Mesendoderm (in vitro differentiated cells): ENCODE measurements around the gene EME1.
A peak's percentile ranks its signal among the peaks of the same experiment; 100 is the strongest.
"Not testable (repeated sequence)": the region's sequence is repeated elsewhere in the genome, so short reads cannot be mapped to it uniquely, and the experiment has no call there.

Experiments used
- DNase-seq: peaks from one replicate; pipeline ENCODE4 v3.0.0; 2013
- H2AK5ac ChIP-seq: 2 replicates; pipeline ENCODE4 v1.6.1; 2013; ENCODE audit warnings: low read length, inconsistent platforms
- H2BK120ac ChIP-seq: 2 replicates; pipeline ENCODE4 v1.6.1; 2013; ENCODE audit warnings: low read depth, mild to moderate bottlenecking, low read length, moderate library complexity, mixed read lengths
- H2BK15ac ChIP-seq: replicated peaks from 2 replicates; pipeline ENCODE4 v1.6.1; 2013; ENCODE audit warnings: low read depth, mild to moderate bottlenecking, moderate library complexity
- H2BK5ac ChIP-seq: 2 replicates; pipeline ENCODE4 v1.6.1; 2013; ENCODE audit warnings: low read length, inconsistent platforms
- H3K18ac ChIP-seq: 2 replicates; pipeline ENCODE4 v1.6.1; 2013; ENCODE audit warnings: mild to moderate bottlenecking, low read length, mixed read lengths
- H3K23ac ChIP-seq: one replicate; pipeline ENCODE4 v1.6.1; 2013; ENCODE audit warnings: low read length
- H3K27ac ChIP-seq: 2 replicates; pipeline ENCODE4 v1.5.1; 2013; ENCODE audit warnings: low read depth, mild to moderate bottlenecking, inconsistent platforms, low read length, moderate library complexity
- H3K27me3 ChIP-seq: 2 replicates; pipeline ENCODE4 v1.6.1; 2013; ENCODE audit warnings: low read length, control low read depth, mild to moderate bottlenecking, inconsistent platforms; ENCODE audit not compliant: insufficient read depth, poor library complexity
- H3K36me3 ChIP-seq: 2 replicates; pipeline ENCODE4 v1.6.1; 2013; ENCODE audit warnings: low read length, inconsistent platforms; ENCODE audit not compliant: control insufficient read depth, insufficient read depth
- H3K4ac ChIP-seq: one replicate; pipeline ENCODE4 v1.6.1; 2013; ENCODE audit warnings: low read depth, mild to moderate bottlenecking, low read length, moderate library complexity
- H3K4me1 ChIP-seq: 2 replicates; pipeline ENCODE4 v1.6.1; 2013; ENCODE audit warnings: low read depth, low read length, inconsistent platforms; ENCODE audit not compliant: control insufficient read depth
- H3K4me2 ChIP-seq: 2 replicates; pipeline ENCODE4 v1.6.1; 2013; ENCODE audit warnings: low read length
- H3K4me3 ChIP-seq: 2 replicates; pipeline ENCODE4 v1.5.1; 2013; ENCODE audit warnings: mild to moderate bottlenecking, low read length
- H3K56ac ChIP-seq: one replicate; pipeline ENCODE4 v1.6.1; 2013; ENCODE audit warnings: low read length
- H3K79me1 ChIP-seq: 2 replicates; pipeline ENCODE4 v1.6.1; 2013; ENCODE audit warnings: low read length, inconsistent platforms
- H3K79me2 ChIP-seq: 2 replicates; pipeline ENCODE4 v1.6.1; 2013; ENCODE audit warnings: mild to moderate bottlenecking, low read length; ENCODE audit not compliant: control insufficient read depth, insufficient read depth
- H3K9ac ChIP-seq: 2 replicates; pipeline ENCODE4 v1.6.1; 2013; ENCODE audit warnings: low read length, inconsistent platforms
- H4K5ac ChIP-seq: one replicate; pipeline ENCODE4 v1.6.1; 2013; ENCODE audit warnings: low read length
- H4K8ac ChIP-seq: one replicate; pipeline ENCODE4 v1.6.1; 2013; ENCODE audit warnings: low read depth, mild to moderate bottlenecking, control low read depth, low read length, moderate library complexity
- WGBS: extraction: QIAGEN DNeasy Blood & Tissue Kit; methylation state at CpG from one replicate; pipeline ENCODE4 v1.1.7; 2013; ENCODE audit warnings: low lambda C conversion rate, missing lambda C conversion rate; ENCODE audit not compliant: insufficient coverage; ENCODE audit errors: extremely low coverage; 5-methylcytosine and 5-hydroxymethylcytosine counted together

Gene EME1

DNA sequence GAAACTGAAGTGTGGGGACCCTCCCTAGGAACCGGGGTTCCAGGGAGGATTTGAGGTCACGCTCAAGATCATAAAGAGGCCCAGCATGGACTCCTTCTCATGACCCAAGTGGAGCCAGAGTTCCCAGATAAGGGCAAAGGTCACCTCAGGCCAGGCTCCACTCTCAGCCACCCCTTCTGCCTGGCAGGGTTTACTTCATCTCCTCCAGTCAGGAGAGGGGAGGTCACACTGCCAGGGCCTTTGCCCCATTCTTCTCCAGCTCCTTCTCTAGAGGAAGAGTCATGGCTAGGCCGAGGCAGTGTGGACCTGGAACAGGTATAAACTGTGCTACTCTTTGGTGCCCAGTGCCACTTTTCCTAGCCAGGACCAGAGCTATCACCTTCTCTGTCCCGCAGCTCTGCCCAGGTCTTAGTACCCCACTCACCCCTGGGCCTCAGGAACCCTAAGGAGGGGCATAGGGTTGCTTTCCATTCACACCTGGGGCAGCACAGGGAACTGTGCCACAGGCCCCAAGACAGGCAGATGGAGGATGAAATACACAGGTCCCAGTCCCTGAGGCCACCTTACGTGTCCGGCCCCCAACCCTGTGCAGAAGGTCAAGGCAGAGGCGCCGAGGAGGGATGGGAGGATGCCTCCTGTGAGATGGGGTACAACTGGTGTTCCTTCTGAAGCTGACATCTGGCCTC is 52.1 kb downstream of the EME1 start:
- no peaks in the 10 kb centered on the region for H3K79me2 ChIP-seq
- peak overlapping the region; percentile 63 for H2BK5ac ChIP-seq
- H3K79me1 ChIP-seq, result no peaks in the 10 kb centered on the region
- peak overlapping the region; percentile 71 for H2AK5ac ChIP-seq
- H3K4me3 ChIP-seq, result no peak overlapping the region
- no peaks in the 10 kb centered on the region for H3K36me3 ChIP-seq
- no peak overlapping the region for H2BK15ac ChIP-seq
- H3K27ac ChIP-seq, result no peak overlapping the region
- H2BK120ac ChIP-seq, result no peak overlapping the region
- peak overlapping the region; percentile 87 for H3K56ac ChIP-seq
- H3K18ac ChIP-seq, result no peak overlapping the region
- no CpG with 5 or more reads among the region's 8 CpGs for WGBS
- peak overlapping the region; percentile 79 for H3K9ac ChIP-seq
- H3K4me2 ChIP-seq, result peak overlapping the region; percentile 60
- H3K4ac ChIP-seq, result no peak overlapping the region
- no peak for DNase-seq
- peak overlapping the region; percentile 56 for H3K23ac ChIP-seq
- no peak overlapping the region for H4K5ac ChIP-seq
- H3K27me3 ChIP-seq, result no peaks in the 10 kb centered on the region
- peaks cover 12% of the 10 kb centered on the region for H3K4me1 ChIP-seq
- no peak overlapping the region for H4K8ac ChIP-seq

DNA sequence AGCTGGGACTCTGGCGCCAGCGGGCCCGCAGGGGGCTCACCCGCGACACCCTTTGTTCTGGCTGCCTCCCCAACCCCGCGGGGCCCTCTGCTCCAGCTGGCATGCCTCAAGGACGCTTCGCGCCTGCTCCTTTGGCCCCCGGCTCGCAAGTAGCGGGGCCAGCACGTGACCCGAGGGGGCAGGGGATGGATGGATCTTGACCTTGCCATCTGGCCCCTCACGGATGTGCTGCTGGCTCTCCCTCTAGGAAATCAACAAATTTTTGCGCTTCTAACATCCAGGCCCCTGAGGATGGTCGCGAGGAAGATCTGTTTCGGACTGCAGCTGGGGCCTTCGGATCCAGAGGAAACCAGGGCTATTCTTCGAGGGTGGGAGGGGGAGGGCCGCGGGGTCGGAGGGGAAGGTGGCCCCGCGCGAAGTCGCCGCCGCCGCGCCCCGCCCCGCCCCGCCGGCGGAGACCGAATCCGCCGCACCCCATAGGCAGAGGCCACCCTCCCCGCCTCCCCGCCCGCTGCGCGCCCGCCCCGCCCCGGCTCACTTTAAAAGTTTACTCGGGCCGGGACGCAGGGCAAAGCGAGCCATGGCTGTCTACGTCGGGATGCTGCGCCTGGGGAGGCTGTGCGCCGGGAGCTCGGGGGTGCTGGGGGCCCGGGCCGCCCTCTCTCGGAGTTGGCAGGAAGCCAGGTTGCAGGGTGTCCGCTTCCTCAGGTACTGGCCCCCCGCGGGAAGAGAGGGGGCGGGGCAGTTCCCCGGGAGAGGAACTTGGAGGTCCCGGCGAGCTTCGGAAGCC is 52.8 kb downstream of the EME1 start, which contains the start of gene ACSF2:
Gene ACSF2, plus strand, starts transcription at position 537 of the 790 bp plus-strand sequence. Its CDS starts 44 bp downstream, at position 581.
- peak; percentile 52 for DNase-seq
- peaks cover 12% of the 10 kb centered on the region for H3K4me1 ChIP-seq
- no peak within 1 kb of the TSS for H4K8ac ChIP-seq
- no peak within 1 kb of the TSS for H4K5ac ChIP-seq
- H3K36me3 ChIP-seq, result no peaks in the 10 kb centered on the region
- H3K56ac ChIP-seq, result peak within 1 kb of the TSS; percentile 95
- peak within 1 kb of the TSS; percentile 97 for H3K18ac ChIP-seq
- H3K79me1 ChIP-seq, result no peaks in the 10 kb centered on the region
- H3K9ac ChIP-seq, result peak within 1 kb of the TSS; percentile 82
- peak within 1 kb of the TSS; percentile 56 for H3K4ac ChIP-seq
- peak within 1 kb of the TSS; percentile 89 for H3K23ac ChIP-seq
- peak within 1 kb of the TSS; percentile 72 for H2AK5ac ChIP-seq
- no peaks in the 10 kb centered on the region for H3K79me2 ChIP-seq
- peak within 1 kb of the TSS; percentile 55 for H3K27ac ChIP-seq
- H3K4me3 ChIP-seq, result peak within 1 kb of the TSS; percentile 66
- peak within 1 kb of the TSS; percentile 98 for H3K4me2 ChIP-seq
- H2BK15ac ChIP-seq, result no peak within 1 kb of the TSS
- peak within 1 kb of the TSS; percentile 10 for H2BK120ac ChIP-seq
- peak within 1 kb of the TSS; percentile 72 for H2BK5ac ChIP-seq
- no peaks in the 10 kb centered on the region for H3K27me3 ChIP-seq
- WGBS, result no CpG with 5 or more reads among the region's 70 CpGs

DNA sequence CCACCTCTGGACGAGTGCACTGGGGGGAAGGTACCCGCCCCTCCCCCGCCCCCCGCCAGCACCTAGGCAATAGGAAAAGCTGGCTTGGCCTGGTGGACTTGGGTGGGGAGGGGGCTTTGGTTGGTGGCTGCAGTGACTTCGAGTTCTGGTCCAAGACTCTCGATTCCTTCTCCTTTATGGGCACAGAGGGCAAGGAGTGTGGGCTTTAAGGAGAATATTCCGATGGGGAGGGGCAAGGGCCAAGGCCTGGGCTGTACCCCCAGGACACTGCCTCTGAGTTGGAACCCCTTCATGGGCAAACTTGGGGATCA is 53.4 kb downstream of the EME1 start:
- H2AK5ac ChIP-seq, result peak overlapping the region; percentile 72
- peak overlapping the region; percentile 97 for H3K18ac ChIP-seq
- H3K4me2 ChIP-seq, result peak overlapping the region; percentile 98
- no peak overlapping the region for H2BK15ac ChIP-seq
- H3K27me3 ChIP-seq, result no peaks in the 10 kb centered on the region
- DNase-seq, result peak; percentile 61
- H3K56ac ChIP-seq, result peak overlapping the region; percentile 95
- no peaks in the 10 kb centered on the region for H3K79me1 ChIP-seq
- peak overlapping the region; percentile 82 for H3K9ac ChIP-seq
- H3K23ac ChIP-seq, result peak overlapping the region; percentile 89
- H2BK5ac ChIP-seq, result peak overlapping the region; percentile 72
- no CpG with 5 or more reads among the region's 7 CpGs for WGBS
- H3K27ac ChIP-seq, result peak overlapping the region; percentile 37
- no peak overlapping the region for H4K5ac ChIP-seq
- peak overlapping the region; percentile 66 for H3K4me3 ChIP-seq
- peaks cover 12% of the 10 kb centered on the region for H3K4me1 ChIP-seq
- H4K8ac ChIP-seq, result no peak overlapping the region
- no peak overlapping the region for H2BK120ac ChIP-seq
- H3K36me3 ChIP-seq, result no peaks in the 10 kb centered on the region
- no peaks in the 10 kb centered on the region for H3K79me2 ChIP-seq
- peak overlapping the region; percentile 56 for H3K4ac ChIP-seq

DNA sequence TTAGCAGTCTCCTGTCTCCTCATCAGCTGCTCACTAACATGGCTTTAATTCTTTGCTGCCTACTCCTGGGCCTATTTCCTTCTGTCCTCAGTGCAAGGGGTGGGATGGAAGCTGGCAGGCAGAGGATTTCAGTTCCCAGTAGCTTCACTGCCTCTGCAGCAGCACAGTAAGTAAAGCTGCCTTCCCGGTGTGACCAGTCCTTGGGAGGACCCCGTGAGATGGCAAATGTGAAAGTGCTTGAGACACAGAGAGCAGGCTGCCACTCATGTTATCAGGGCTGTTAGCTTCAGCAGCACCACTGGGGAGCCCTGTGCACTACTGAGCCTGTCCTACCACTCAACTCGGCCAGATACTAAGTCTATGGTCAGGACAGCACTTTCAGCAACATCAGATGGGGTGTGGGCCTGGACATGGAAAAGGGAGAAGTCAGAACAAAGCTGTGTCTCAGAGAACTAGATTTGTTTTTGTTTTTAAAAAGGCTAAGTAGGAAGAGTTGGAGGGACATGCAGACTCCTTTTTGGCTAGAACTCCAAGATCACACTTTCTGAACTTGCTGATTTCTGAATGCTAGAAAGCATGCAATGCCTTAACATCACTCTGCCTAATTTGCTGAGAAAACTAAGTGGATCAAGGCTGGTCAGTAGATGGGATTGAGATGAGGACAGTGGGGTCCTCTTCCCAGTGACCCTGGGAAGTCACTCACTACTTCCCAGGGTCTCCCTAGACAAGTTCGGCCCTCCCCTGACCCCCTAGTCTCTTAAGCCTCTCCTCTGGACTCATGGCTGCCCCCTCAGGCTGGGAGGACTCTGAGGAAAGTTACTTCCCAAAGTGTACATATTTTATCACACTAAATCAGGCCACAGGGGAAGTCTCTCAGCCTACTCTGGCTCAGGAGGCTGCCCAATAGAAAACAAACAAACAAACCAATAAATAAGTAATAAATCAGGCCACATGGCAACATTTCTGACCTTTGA is 54.1 kb downstream of the EME1 start:
- DNase-seq, result peak; percentile 65
- Histone ChIP-seq H2BK120ac (no peak overlapping the region), H3K4me3 (peak overlapping the region; percentile 66), H3K36me3 (no peaks in the 10 kb centered on the region), H3K18ac (peak overlapping the region; percentile 97), H2BK5ac (peak overlapping the region; percentile 72), H3K4me1 (peaks cover 12% of the 10 kb centered on the region), H3K27me3 (no peaks in the 10 kb centered on the region), H4K5ac (no peak overlapping the region), H3K9ac (peak overlapping the region; percentile 82), H3K79me1 (no peaks in the 10 kb centered on the region), H3K4ac (peak overlapping the region; percentile 56), H3K4me2 (peak overlapping the region; percentile 98), H3K79me2 (no peaks in the 10 kb centered on the region), H2BK15ac (no peak overlapping the region), H3K23ac (peak overlapping the region; percentile 89), H3K27ac (peak overlapping the region; percentile 37), H2AK5ac (peak overlapping the region; percentile 72), H4K8ac (no peak overlapping the region), H3K56ac (peak overlapping the region; percentile 95)
- no CpG with 5 or more reads among the region's 4 CpGs for WGBS

DNA sequence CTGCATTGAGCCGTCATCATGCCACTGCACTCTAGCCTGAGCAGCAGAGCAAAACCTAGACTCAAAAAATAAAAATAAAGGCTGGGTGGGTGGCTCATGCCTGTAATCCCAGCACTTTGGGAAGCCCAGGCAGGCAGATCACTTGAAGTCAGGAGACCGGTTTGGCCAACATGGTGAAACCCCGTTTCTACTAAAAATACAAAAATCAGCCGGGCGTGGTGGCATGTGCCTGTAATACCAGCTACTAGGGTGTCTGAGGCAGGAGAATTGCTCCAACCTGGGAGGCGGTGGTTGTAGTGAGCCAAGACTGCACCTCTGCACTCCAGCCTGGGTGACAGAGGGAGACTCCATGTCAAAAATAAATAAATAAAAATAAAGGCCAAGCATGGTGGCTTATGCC is 55.1 kb downstream of the EME1 start:
- not testable (repeated sequence) for H3K79me1 ChIP-seq, H2BK5ac ChIP-seq, H4K5ac ChIP-seq, H3K27me3 ChIP-seq, H3K18ac ChIP-seq, H3K4me3 ChIP-seq, H4K8ac ChIP-seq, H3K56ac ChIP-seq, H3K4ac ChIP-seq, H3K27ac ChIP-seq, H2AK5ac ChIP-seq, H3K4me2 ChIP-seq, H3K23ac ChIP-seq, DNase-seq, H3K36me3 ChIP-seq, H3K9ac ChIP-seq, H2BK15ac ChIP-seq, H3K79me2 ChIP-seq, H2BK120ac ChIP-seq
- WGBS, result no CpG with 5 or more reads among the region's 6 CpGs
- peaks cover 12% of the 10 kb centered on the region for H3K4me1 ChIP-seq
